CD4-positive, alpha-beta T cell (primary cell): ENCODE results near the gene NEURL1. TPM values are rescaled to one million over a fixed set of nuclear protein-coding genes. Genes with fewer than 3 reads are reported as not detected.

ENCODE experiments used
- ATAC-seq: fragments of 200-7000 bp; cut with Tn5 transposase; one replicate; pipeline ENCODE4 v1.10.0; 2022; ENCODE audit warnings: mild to moderate bottlenecking; ENCODE audit not compliant: poor library complexity
- CTCF ChIA-PET: fragments of 350-600 bp; sonication (Branson Sonifier 250); formaldehyde crosslinking; loops from one replicate; lab custom pipeline; 2021; ENCODE audit warnings: antibody characterized with exemption, inconsistent platforms; lab: Charles Lee
- POLR2A ChIA-PET: fragments of 350-600 bp; sonication (Branson Sonifier 250); formaldehyde crosslinking; loops from one replicate; lab custom pipeline; 2021; ENCODE audit warnings: antibody characterized with exemption, inconsistent platforms; lab: Charles Lee
- DNase-seq, 14 experiments: peaks; one replicate each; pipeline ENCODE4 v3.0.0-alpha.2; 2013 to 2020; ENCODE audit warnings: mixed read lengths in 2 of 14
- H3K27ac ChIP-seq, 2 donors: one replicate each; pipeline versions ENCODE4 v1.5.1 to v1.7.0; 2013; ENCODE audit warnings: low read length in 2 of 2, low read depth in 1 of 2, mild to moderate bottlenecking in 1 of 2
- H3K27me3 ChIP-seq, 2 experiments: 1 replicate in 1 of 2; 2 replicates in 1 of 2; pipeline versions ENCODE4 v1.6.1 to v1.7.0; 2013; ENCODE audit warnings: low read length in 2 of 2, control low read depth in 1 of 2, mild to moderate bottlenecking in 1 of 2, moderate library complexity in 1 of 2; ENCODE audit not compliant: insufficient read depth in 2 of 2, control insufficient read depth in 1 of 2
- H3K36me3 ChIP-seq: one replicate; pipeline ENCODE4 v1.6.1; 2013; ENCODE audit warnings: low read length, control low read depth; ENCODE audit not compliant: insufficient read depth
- H3K4me1 ChIP-seq: one replicate; pipeline ENCODE4 v1.6.1; 2013; ENCODE audit warnings: low read length, control low read depth; ENCODE audit not compliant: insufficient read depth
- H3K4me3 ChIP-seq: one replicate; pipeline ENCODE4 v1.5.1; 2013; ENCODE audit warnings: mild to moderate bottlenecking, low read length, moderate library complexity
- H3K9me3 ChIP-seq, 2 experiments: 1 replicate in 1 of 2; 2 replicates in 1 of 2; pipeline versions ENCODE4 v1.6.1 to v1.7.0; 2013; ENCODE audit warnings: low read length in 2 of 2, mild to moderate bottlenecking in 2 of 2, control low read depth in 1 of 2, moderate library complexity in 1 of 2; ENCODE audit not compliant: control insufficient read depth in 1 of 2, insufficient read depth in 1 of 2
- H3K27ac Mint-ChIP-seq: one replicate; pipeline ENCODE4 v1.8.0; 2020; ENCODE audit warnings: mixed read lengths
- H3K27me3 Mint-ChIP-seq: one replicate; pipeline ENCODE4 v1.8.0; 2021; ENCODE audit warnings: mixed read lengths
- H3K36me3 Mint-ChIP-seq: one replicate; pipeline ENCODE4 v1.8.0; 2021; ENCODE audit warnings: low read depth, mixed read lengths
- H3K4me1 Mint-ChIP-seq: one replicate; pipeline ENCODE4 v1.8.0; 2021; ENCODE audit warnings: low read depth, mixed read lengths
- H3K4me3 Mint-ChIP-seq: one replicate; pipeline ENCODE4 v1.8.0; 2020; ENCODE audit warnings: mild to moderate bottlenecking, mixed read lengths
- H3K9me3 Mint-ChIP-seq: one replicate; pipeline ENCODE4 v1.8.0; 2020; ENCODE audit warnings: mixed read lengths
- intact Hi-C, 2 experiments: fragments of 100-400 bp; cut with DNase I in 1 of 2; cut with micrococcal nuclease in 1 of 2; formaldehyde crosslinking; loops; one replicate each; pipeline versions ENCODE4 v1.15.1 to v1.9.0; 2023 to 2025; cut with DNase I, micrococcal nuclease
- total RNA-seq, 174 experiments: library from RNA in 2 of 174; stranded (reverse) in 2 of 174; gene quantifications; one replicate each; pipeline ENCODE4 v1.2.3 and lab custom pipeline; 2021 to 2026
- TF ChIP-seq, protein P1 (sequence below): fragments of 200-600 bp; IDR thresholded peaks from one replicate; pipeline ENCODE4 v1.8.0; 2022; ENCODE audit warnings: antibody characterized with exemption, mild to moderate bottlenecking

The NEURL1 gene
- total RNA-seq, 2 experiments from 2014 or later, result 0.85 to 1.1 TPM

DNA sequence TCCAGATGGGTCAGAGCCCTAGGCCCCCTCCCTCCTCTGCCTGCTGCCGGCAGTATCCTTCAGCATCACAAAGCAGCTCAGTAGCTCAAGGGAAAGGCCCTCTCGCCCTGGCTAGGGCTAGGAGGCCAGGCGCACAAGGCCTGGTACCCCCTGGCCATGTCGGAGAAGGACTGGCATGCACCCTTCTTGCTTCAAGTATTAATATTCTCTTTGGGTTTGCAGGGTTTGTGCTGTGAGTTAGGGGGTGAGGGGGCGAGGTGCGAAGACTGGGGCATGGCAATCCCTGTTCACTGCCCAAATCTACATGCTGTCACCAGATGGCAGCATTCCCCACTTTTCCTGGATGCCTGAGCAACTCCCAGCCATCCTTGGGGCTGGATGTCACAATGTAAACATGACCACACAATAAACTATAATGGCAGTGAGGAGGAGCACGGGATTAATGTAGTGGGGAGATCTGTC, 105.2 kb downstream of the NEURL1 start:
- Mint-ChIP-seq H3K4me3 (no peak overlapping the region), H3K36me3 (peaks cover 4% of the 10 kb centered on the region), H3K27me3 (no peaks in the 10 kb centered on the region), H3K9me3 (no peaks in the 10 kb centered on the region), H3K27ac (no peak overlapping the region), H3K4me1 (no peaks in the 10 kb centered on the region)
- Histone ChIP-seq H3K4me3 (no peak overlapping the region), H3K9me3 (no peaks in the 10 kb centered on the region), H3K27ac (no peak overlapping the region), H3K36me3 (no peaks in the 10 kb centered on the region), H3K4me1 (no peaks in the 10 kb centered on the region), H3K27me3 (no peaks in the 10 kb centered on the region)
- POLR2A ChIA-PET, result no interaction called here
- ATAC-seq (no peak), DNase-seq (peak in 4 of 14 experiments; percentile 6 to 44 (median 40))
- CTCF ChIA-PET, result interaction anchor here (2.3 kb wide), 1 partner anchor 88 kb away, joined by 7 read pairs; no protein-coding TSS in a partner anchor
- intact Hi-C loops, result loop anchor here in 1 of 2 experiments (1.0 kb wide), 1 partner anchor 88 kb away; no protein-coding TSS in a partner anchor
- TF ChIP-seq, protein P1, sequence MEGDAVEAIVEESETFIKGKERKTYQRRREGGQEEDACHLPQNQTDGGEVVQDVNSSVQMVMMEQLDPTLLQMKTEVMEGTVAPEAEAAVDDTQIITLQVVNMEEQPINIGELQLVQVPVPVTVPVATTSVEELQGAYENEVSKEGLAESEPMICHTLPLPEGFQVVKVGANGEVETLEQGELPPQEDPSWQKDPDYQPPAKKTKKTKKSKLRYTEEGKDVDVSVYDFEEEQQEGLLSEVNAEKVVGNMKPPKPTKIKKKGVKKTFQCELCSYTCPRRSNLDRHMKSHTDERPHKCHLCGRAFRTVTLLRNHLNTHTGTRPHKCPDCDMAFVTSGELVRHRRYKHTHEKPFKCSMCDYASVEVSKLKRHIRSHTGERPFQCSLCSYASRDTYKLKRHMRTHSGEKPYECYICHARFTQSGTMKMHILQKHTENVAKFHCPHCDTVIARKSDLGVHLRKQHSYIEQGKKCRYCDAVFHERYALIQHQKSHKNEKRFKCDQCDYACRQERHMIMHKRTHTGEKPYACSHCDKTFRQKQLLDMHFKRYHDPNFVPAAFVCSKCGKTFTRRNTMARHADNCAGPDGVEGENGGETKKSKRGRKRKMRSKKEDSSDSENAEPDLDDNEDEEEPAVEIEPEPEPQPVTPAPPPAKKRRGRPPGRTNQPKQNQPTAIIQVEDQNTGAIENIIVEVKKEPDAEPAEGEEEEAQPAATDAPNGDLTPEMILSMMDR, result peak; percentile 26

DNA sequence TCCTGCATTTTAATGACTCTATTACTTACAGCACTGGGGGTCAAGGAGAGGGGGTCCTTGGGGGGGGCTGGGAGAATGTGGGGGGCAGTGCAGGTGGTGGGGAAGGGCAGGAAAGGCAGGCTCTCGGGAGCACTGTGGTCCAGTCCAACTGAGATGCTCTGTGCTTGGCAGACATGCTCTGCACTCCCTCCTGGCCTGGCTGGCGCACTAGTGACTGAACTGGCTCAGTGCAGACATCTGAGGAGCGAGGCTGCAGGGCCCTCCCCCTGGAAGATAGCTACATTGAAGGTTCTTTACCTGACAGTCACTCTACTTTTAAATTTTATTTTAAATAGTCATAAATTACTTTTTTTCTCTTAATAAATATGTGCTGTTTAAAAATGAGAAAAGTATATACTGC, 105.7 kb downstream of the NEURL1 start:
- Mint-ChIP-seq H3K9me3 (no peaks in the 10 kb centered on the region), H3K4me1 (no peaks in the 10 kb centered on the region), H3K27me3 (no peaks in the 10 kb centered on the region), H3K27ac (no peak overlapping the region), H3K36me3 (peaks cover 4% of the 10 kb centered on the region), H3K4me3 (no peak overlapping the region)
- no peak for ATAC-seq
- H3K4me3 ChIP-seq, result no peak overlapping the region
- POLR2A ChIA-PET, result no interaction called here
- no peaks in the 10 kb centered on the region for H3K4me1 ChIP-seq
- H3K36me3 ChIP-seq, result no peaks in the 10 kb centered on the region
- no peaks in the 10 kb centered on the region for H3K27me3 ChIP-seq
- CTCF ChIA-PET, result no interaction called here
- H3K9me3 ChIP-seq, result no peaks in the 10 kb centered on the region
- TF ChIP-seq, protein P1, result no peak
- no peak for DNase-seq
- H3K27ac ChIP-seq, result no peak overlapping the region
- intact Hi-C loops, result no loop called here

DNA sequence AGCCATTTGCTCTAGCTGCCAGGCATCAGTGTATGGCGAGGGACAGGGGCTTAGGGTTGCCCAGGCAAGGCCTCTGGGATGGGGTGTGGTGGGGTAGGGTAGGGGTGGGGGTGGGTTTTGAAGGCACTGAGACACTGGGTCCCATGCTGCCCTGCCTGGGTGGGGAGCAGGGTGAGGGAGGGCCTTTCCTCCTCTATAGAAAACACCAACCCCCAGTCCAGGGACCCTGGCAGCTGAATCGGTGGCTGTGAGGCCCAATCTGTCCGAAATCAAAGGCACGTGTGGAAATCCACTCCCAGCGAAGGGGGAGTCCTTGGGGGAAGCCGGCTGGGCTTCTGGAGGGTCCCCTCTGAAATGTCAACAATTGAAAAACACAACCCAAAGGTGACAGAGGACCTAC, 106.4 kb downstream of the NEURL1 start:
- H3K36me3 ChIP-seq, result no peaks in the 10 kb centered on the region
- H3K27ac ChIP-seq, result no peak overlapping the region
- no peak overlapping the region for H3K4me3 ChIP-seq
- Mint-ChIP-seq H3K4me3 (no peak overlapping the region), H3K4me1 (no peaks in the 10 kb centered on the region), H3K9me3 (no peaks in the 10 kb centered on the region), H3K27me3 (no peaks in the 10 kb centered on the region), H3K27ac (no peak overlapping the region), H3K36me3 (peaks cover 4% of the 10 kb centered on the region)
- TF ChIP-seq, protein P1, result no peak
- no peak for DNase-seq
- no peak for ATAC-seq
- intact Hi-C loops, result no loop called here
- no peaks in the 10 kb centered on the region for H3K9me3 ChIP-seq
- ChIA-PET CTCF (no interaction called here), POLR2A (no interaction called here)
- H3K27me3 ChIP-seq, result no peaks in the 10 kb centered on the region
- no peaks in the 10 kb centered on the region for H3K4me1 ChIP-seq
